Measurements from ENCODE around the gene CSTPP1. TPM values are rescaled to one million over a fixed set of nuclear protein-coding genes. Genes with fewer than 3 reads are reported as not detected.
"Not testable (repeated sequence)": the region's sequence is repeated elsewhere in the genome, so short reads cannot be mapped to it uniquely, and the experiment has no call there.

The CSTPP1 gene
- total RNA-seq, 5 donors from 2014 or later (not counting 1 experiment from before 2014, with no cell fraction given): 13.3 to 16.9 (median 15.0) TPM

- not testable (repeated sequence) for H3K4me1 ChIP-seq (ENCODE audit: control insufficient read depth in 1 of 2, extremely low read depth in 1 of 2, insufficient read depth in 2 of 2, low read length in 2 of 2); H3K9me3 Mint-ChIP-seq; DNase-seq; H3K4me3 Mint-ChIP-seq; H3K27ac ChIP-seq (ENCODE audit: low read length); H3K36me3 ChIP-seq (ENCODE audit: control insufficient read depth in 2 of 2, extremely low read depth in 1 of 2, insufficient read depth in 1 of 2, low read length in 1 of 2); H3K36me3 Mint-ChIP-seq; H3K27me3 ChIP-seq (replicated peaks in 1 of 2; ENCODE audit: control insufficient read depth in 2 of 2, extremely low read depth in 1 of 2, insufficient read depth in 2 of 2, low read length in 1 of 2); ATAC-seq (replicated peaks in 1 of 4); H3K4me3 ChIP-seq (ENCODE audit: control insufficient read depth in 1 of 2, extremely low read depth in 1 of 2, low read length in 1 of 2); H3K9me3 ChIP-seq; H3K27ac Mint-ChIP-seq; H3K27me3 Mint-ChIP-seq; H3K4me1 Mint-ChIP-seq
- WGBS (ENCODE audit: insufficient coverage): 92% methylated on average over 5 of the region's 13 CpGs
- ChIA-PET POLR2A (interaction anchor here in 1 of 2 donors (0.6 kb wide), 1 partner anchor 501 kb away, joined by 3 read pairs; no protein-coding TSS in a partner anchor), CTCF (interaction anchor here in 1 of 2 donors (1.6 kb wide), 1 partner anchor 51 kb away, joined by 4 read pairs; no protein-coding TSS in a partner anchor)
Observed at GRCh38 chr11:47208008-47208552, 271.5 kb downstream of the CSTPP1 start.

- 100% methylated on average over 4 of the region's 5 CpGs for WGBS (ENCODE audit: insufficient coverage)
- ChIA-PET POLR2A (no interaction called here), CTCF (no interaction called here)
- no peaks in the 10 kb centered on the region for H3K27me3 Mint-ChIP-seq
- ATAC-seq (replicated peaks in 1 of 4) (no peak), DNase-seq (no peak)
- H3K4me1 Mint-ChIP-seq: peaks cover 0 to 1% (median 0%) of the 10 kb centered on the region in 3 donors
- no peak overlapping the region for H3K4me3 Mint-ChIP-seq
- H3K27me3 ChIP-seq (replicated peaks in 1 of 2; ENCODE audit: control insufficient read depth in 2 of 2, extremely low read depth in 1 of 2, insufficient read depth in 2 of 2, low read length in 1 of 2): peaks cover 0 to 3% of the 10 kb centered on the region in 2 experiments
- H3K4me3 ChIP-seq (ENCODE audit: control insufficient read depth in 1 of 2, extremely low read depth in 1 of 2, low read length in 1 of 2): no peak overlapping the region
- no peak overlapping the region for H3K27ac Mint-ChIP-seq
- no peaks in the 10 kb centered on the region for H3K9me3 ChIP-seq
- H3K27ac ChIP-seq (ENCODE audit: low read length): no peak overlapping the region
- H3K4me1 ChIP-seq (ENCODE audit: control insufficient read depth in 1 of 2, extremely low read depth in 1 of 2, insufficient read depth in 2 of 2, low read length in 2 of 2): peaks cover 0 to 4% of the 10 kb centered on the region in 2 experiments
- no peaks in the 10 kb centered on the region for H3K36me3 Mint-ChIP-seq
- H3K9me3 Mint-ChIP-seq: no peaks in the 10 kb centered on the region
- no peaks in the 10 kb centered on the region for H3K36me3 ChIP-seq (ENCODE audit: control insufficient read depth in 2 of 2, extremely low read depth in 1 of 2, insufficient read depth in 1 of 2, low read length in 1 of 2)
Observed at GRCh38 chr11:47208628-47209027, 272.1 kb downstream of the CSTPP1 start.

Other genes starting within 250 kb of the CSTPP1 start
- 10 to 100 TPM; 64.6 to 71.8 (median 70.3) TPM for gene ARHGAP1, start 236.1 kb upstream of the CSTPP1 start, total RNA-seq
- gene ZNF408, start 235.7 kb upstream of the CSTPP1 start, total RNA-seq: 10 to 100 TPM in 4 of 5 donors, 1 to 10 TPM in 1; 6.1 to 22.4 (median 19.7) TPM
- under 1 TPM in 4 of 5 donors, not detected in 1; 0.26 to 0.85 (median 0.57) TPM for gene F2, start 217.5 kb upstream of the CSTPP1 start, total RNA-seq
- gene CKAP5, start 90.5 kb upstream of the CSTPP1 start, total RNA-seq: 10 to 100 TPM; 34.8 to 44.6 (median 38.0) TPM
- gene LRP4, start 18.2 kb upstream of the CSTPP1 start, total RNA-seq: under 1 TPM in 3 of 5 donors, not detected in 2; 0.06 to 0.26 (median 0.13) TPM
- gene ARFGAP2, start 240.1 kb downstream of the CSTPP1 start, total RNA-seq: 100 to 1,000 TPM; 145 to 188 (median 160) TPM
- 1 to 10 TPM in 3 of 5 donors, under 1 TPM in 1, not detected in 1; 0.49 to 1.9 (median 1.4) TPM for gene PACSIN3, start 249.7 kb downstream of the CSTPP1 start, total RNA-seq

Data from T-cell (primary cell).